Epidermal melanocyte (primary cell): ENCODE results near the gene ANXA6.

Source experiments
- DNase-seq: peaks from one replicate; pipeline ENCODE4 v3.0.0; 2011; ENCODE audit warnings: low spot score; ENCODE audit not compliant: insufficient read length

ANXA6 gene

GRCh38 chr5:151083081-151083676 is 74.4 kb downstream of the ANXA6 start:
- DNase-seq, result no peak

- DNase-seq, result no peak
Measured at GRCh38 chr5:151082282-151082902, 75.2 kb downstream of the ANXA6 start.

GRCh38 chr5:151081431-151082281 is 75.9 kb downstream of the ANXA6 start:
- DNase-seq, result no peak

- peak; percentile 91 for DNase-seq
Measured at GRCh38 chr5:151080613-151081430, 76.8 kb downstream of the ANXA6 start, which contains the start of gene TNIP1. Gene TNIP1, minus strand, starts transcription at chr5:151081034. Its CDS starts 15,939 bp downstream, at chr5:151065095.

- DNase-seq, result no peak
Measured at GRCh38 chr5:151079838-151080612, 77.6 kb downstream of the ANXA6 start.

- DNase-seq, result no peak
Measured at GRCh38 chr5:151078490-151079262, 78.9 kb downstream of the ANXA6 start.

- DNase-seq, result no peak
Measured at GRCh38 chr5:151077967-151078366, 79.6 kb downstream of the ANXA6 start.

GRCh38 chr5:151077419-151077818 is 80.2 kb downstream of the ANXA6 start:
- no peak for DNase-seq

- DNase-seq, result no peak
Measured at GRCh38 chr5:151076616-151077015, 81.0 kb downstream of the ANXA6 start.

- DNase-seq, result no peak
Measured at GRCh38 chr5:151075698-151076331, 81.8 kb downstream of the ANXA6 start.

GRCh38 chr5:151074557-151074956 is 83.0 kb downstream of the ANXA6 start:
- no peak for DNase-seq

- DNase-seq, result no peak
Measured at GRCh38 chr5:151073280-151073679, 84.3 kb downstream of the ANXA6 start.

GRCh38 chr5:151072630-151073025 is 85.0 kb downstream of the ANXA6 start:
- DNase-seq, result no peak

GRCh38 chr5:151071848-151072629 is 85.5 kb downstream of the ANXA6 start:
- DNase-seq, result no peak

- DNase-seq, result no peak
Measured at GRCh38 chr5:151071021-151071420, 86.6 kb downstream of the ANXA6 start.

- DNase-seq, result no peak
Measured at GRCh38 chr5:151070449-151070848, 87.1 kb downstream of the ANXA6 start.

GRCh38 chr5:151068433-151069197 is 89.0 kb downstream of the ANXA6 start:
- no peak for DNase-seq
